Prostate gland (tissue), 2 donors: Measurements from ENCODE around the gene ATP1A2. TPM values are rescaled to one million over a fixed set of nuclear protein-coding genes. Genes with fewer than 3 reads are reported as not detected.

Experiments
- DNase-seq: peaks from one replicate; pipeline ENCODE4 v3.0.0-alpha.2; 2019; ENCODE audit warnings: low spot score
- H3K27ac ChIP-seq, 2 donors: fragments of 200-600 bp; sonication (generic); 2 replicates each; pipeline ENCODE4 v1.5.1; 2017 to 2019
- H3K27me3 ChIP-seq: fragments of 200-600 bp; sonication (generic); replicated peaks from 2 replicates; pipeline ENCODE4 v1.5.1; 2019; ENCODE audit not compliant: insufficient read depth
- H3K36me3 ChIP-seq, 2 donors: fragments of 200-600 bp; sonication (generic); 1 replicate in 1 of 2; 2 replicates in 1 of 2; pipeline versions ENCODE4 v1.5.1 to v1.8.1; 2017 to 2019
- H3K4me1 ChIP-seq: fragments of 200-600 bp; sonication (generic); replicated peaks from 2 replicates; pipeline ENCODE4 v1.5.1; 2019
- H3K4me3 ChIP-seq, 2 donors: fragments of 200-600 bp; sonication (generic); 2 replicates each; pipeline ENCODE4 v1.5.1; 2017 to 2019
- H3K9me3 ChIP-seq: fragments of 200-600 bp; sonication (generic); 2 replicates; pipeline ENCODE4 v1.5.1; 2017
- POLR2A ChIP-seq: fragments of 450-650 bp; IDR thresholded peaks from one replicate; pipeline ENCODE4 v1.6.1; 2016; ENCODE audit warnings: antibody characterized with exemption, mild to moderate bottlenecking
- POLR2AphosphoS5 ChIP-seq: sonication (generic); formaldehyde crosslinking; IDR thresholded peaks from one replicate; pipeline ENCODE4 v1.6.1; 2017; ENCODE audit warnings: antibody characterized with exemption
- WGBS: methylation state at CpG from one replicate; pipeline ENCODE4 v1.1.5; 2018; 5-methylcytosine and 5-hydroxymethylcytosine counted together
- intact Hi-C: fragments of 100-400 bp; cut with DNase I; formaldehyde crosslinking; loops from one replicate; pipeline ENCODE4 v1.14.2; 2022
- total RNA-seq, 2 donors: library from RNA; depleted of rRNA; stranded (reverse); fragments of >200 nt; gene quantifications; one replicate each; pipeline ENCODE4 v1.1.0, GENCODE V29; 2016
- TF ChIP-seq, protein P1 (sequence below), 4 experiments: fragments of 200-600 bp in 2 of 4; fragments of 450-650 bp in 2 of 4; sonication (generic) in 2 of 4; IDR thresholded peaks; 1 replicate in 3 of 4; 2 replicates in 1 of 4; pipeline ENCODE4 v1.5.1; 2016 to 2019; ENCODE audit warnings: antibody characterized with exemption in 4 of 4, mild to moderate bottlenecking in 2 of 4, moderate library complexity in 2 of 4

The ATP1A2 gene
- total RNA-seq, 2 donors from 2014 or later = 14.8 to 69.0 TPM

DNA sequence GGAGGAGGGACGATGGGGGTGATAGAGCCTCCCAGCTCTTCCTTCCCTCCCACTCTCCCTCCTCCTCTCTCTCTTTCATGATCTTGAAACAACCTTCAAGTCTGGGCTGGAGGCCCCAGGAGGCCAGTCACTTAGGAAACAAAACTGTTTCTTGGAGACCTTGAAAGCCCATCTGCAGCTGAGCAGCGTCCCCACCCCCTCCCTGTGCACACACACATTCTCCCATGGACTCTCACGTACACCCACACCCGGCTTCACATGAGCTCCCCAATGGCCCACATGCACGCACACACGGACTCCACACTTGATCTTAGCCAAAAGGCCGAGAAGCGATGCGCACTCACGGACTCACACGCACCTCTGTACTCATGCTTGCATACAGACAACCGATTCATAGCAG is 3.2 kb upstream of the ATP1A2 start:
- 87% methylated on average over 12 of the region's 12 CpGs for WGBS
- no peaks in the 10 kb centered on the region for H3K9me3 ChIP-seq
- no peaks in the 10 kb centered on the region for H3K36me3 ChIP-seq
- H3K4me3 ChIP-seq = no peak overlapping the region
- TF ChIP-seq, protein P1, sequence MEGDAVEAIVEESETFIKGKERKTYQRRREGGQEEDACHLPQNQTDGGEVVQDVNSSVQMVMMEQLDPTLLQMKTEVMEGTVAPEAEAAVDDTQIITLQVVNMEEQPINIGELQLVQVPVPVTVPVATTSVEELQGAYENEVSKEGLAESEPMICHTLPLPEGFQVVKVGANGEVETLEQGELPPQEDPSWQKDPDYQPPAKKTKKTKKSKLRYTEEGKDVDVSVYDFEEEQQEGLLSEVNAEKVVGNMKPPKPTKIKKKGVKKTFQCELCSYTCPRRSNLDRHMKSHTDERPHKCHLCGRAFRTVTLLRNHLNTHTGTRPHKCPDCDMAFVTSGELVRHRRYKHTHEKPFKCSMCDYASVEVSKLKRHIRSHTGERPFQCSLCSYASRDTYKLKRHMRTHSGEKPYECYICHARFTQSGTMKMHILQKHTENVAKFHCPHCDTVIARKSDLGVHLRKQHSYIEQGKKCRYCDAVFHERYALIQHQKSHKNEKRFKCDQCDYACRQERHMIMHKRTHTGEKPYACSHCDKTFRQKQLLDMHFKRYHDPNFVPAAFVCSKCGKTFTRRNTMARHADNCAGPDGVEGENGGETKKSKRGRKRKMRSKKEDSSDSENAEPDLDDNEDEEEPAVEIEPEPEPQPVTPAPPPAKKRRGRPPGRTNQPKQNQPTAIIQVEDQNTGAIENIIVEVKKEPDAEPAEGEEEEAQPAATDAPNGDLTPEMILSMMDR (IDR thresholded peaks at IDR 0.05) = no peak
- no peak for TF ChIP-seq POLR2AphosphoS5
- no peak for TF ChIP-seq POLR2A
- intact Hi-C loops = no loop called here
- DNase-seq = no peak
- no peaks in the 10 kb centered on the region for H3K4me1 ChIP-seq
- H3K27ac ChIP-seq = no peak overlapping the region
- no peaks in the 10 kb centered on the region for H3K27me3 ChIP-seq

GRCh38 chr1:160113407-160113806 is 2.2 kb upstream of the ATP1A2 start:
- DNase-seq = no peak
- WGBS = 82% methylated on average over 8 of the region's 8 CpGs
- Histone ChIP-seq H3K4me3 (no peak overlapping the region), H3K27ac (no peak overlapping the region), H3K9me3 (no peaks in the 10 kb centered on the region), H3K36me3 (no peaks in the 10 kb centered on the region), H3K27me3 (no peaks in the 10 kb centered on the region), H3K4me1 (no peaks in the 10 kb centered on the region)
- intact Hi-C loops = no loop called here
- TF ChIP-seq, protein P1 (IDR thresholded peaks at IDR 0.05) = no peak
- TF ChIP-seq POLR2A (no peak), POLR2AphosphoS5 (no peak)

DNA sequence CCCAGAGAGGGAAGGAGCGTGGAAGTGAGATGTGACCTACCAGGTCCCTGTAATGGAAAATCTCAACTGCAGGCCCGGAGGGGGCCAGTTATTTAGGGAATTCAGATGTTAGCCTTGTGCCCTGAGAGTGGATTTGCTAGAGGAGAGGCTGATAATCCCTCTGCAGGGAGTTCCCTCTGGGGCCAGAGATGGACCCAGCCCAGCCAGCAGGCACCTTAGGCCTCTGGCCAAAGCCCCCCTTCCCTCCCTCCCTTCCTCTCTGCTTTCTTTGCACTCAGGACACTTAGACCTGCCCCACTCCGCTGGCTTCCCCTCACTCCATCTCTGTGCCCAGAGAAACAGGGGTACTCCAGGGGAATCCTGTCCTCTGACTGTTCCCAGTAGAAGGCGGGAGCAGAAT is 1.5 kb upstream of the ATP1A2 start:
- no peak overlapping the region for H3K27ac ChIP-seq
- intact Hi-C loops = no loop called here
- H3K9me3 ChIP-seq = no peaks in the 10 kb centered on the region
- DNase-seq = no peak
- H3K4me3 ChIP-seq = no peak overlapping the region
- TF ChIP-seq POLR2AphosphoS5 (no peak), POLR2A (no peak)
- TF ChIP-seq, protein P1 (IDR thresholded peaks at IDR 0.05) = no peak
- WGBS = 81% methylated on average over 4 of the region's 4 CpGs
- H3K27me3 ChIP-seq = no peaks in the 10 kb centered on the region
- no peaks in the 10 kb centered on the region for H3K4me1 ChIP-seq
- H3K36me3 ChIP-seq = no peaks in the 10 kb centered on the region

- H3K9me3 ChIP-seq = no peaks in the 10 kb centered on the region
- peak overlapping the region; percentile 12 to 17 for H3K4me3 ChIP-seq
- no peak for DNase-seq
- H3K36me3 ChIP-seq = no peaks in the 10 kb centered on the region
- H3K27me3 ChIP-seq = no peaks in the 10 kb centered on the region
- WGBS = 43% methylated on average over 12 of the region's 12 CpGs
- TF ChIP-seq, protein P1 (IDR thresholded peaks at IDR 0.05) = no peak
- TF ChIP-seq POLR2A (no peak), POLR2AphosphoS5 (no peak)
- peak overlapping the region; percentile 40 to 44 for H3K27ac ChIP-seq
- intact Hi-C loops = no loop called here
- H3K4me1 ChIP-seq = no peaks in the 10 kb centered on the region
Measured at GRCh38 chr1:160116283-160117147, 956 bp downstream of the ATP1A2 start.

- Histone ChIP-seq H3K9me3 (no peaks in the 10 kb centered on the region), H3K27me3 (no peaks in the 10 kb centered on the region), H3K4me1 (no peaks in the 10 kb centered on the region), H3K36me3 (no peaks in the 10 kb centered on the region), H3K4me3 (no peak overlapping the region), H3K27ac (no peak overlapping the region)
- DNase-seq = no peak
- intact Hi-C loops = no loop called here
- 7% methylated on average over 1 of the region's 1 CpG for WGBS
- no peak for TF ChIP-seq POLR2A
- TF ChIP-seq, protein P1 (IDR thresholded peaks at IDR 0.05) = no peak
- TF ChIP-seq POLR2AphosphoS5 = no peak
Measured at GRCh38 chr1:160117300-160117699, 1.7 kb downstream of the ATP1A2 start.
